AG10803 (cell line): ENCODE data around the gene CXCL11.

Source experiments
- DNase-seq: peaks from one replicate; pipeline ENCODE4 v3.0.0; 2010; ENCODE audit warnings: low read depth
- H3K4me3 ChIP-seq: 2 replicates; pipeline ENCODE4 v1.5.1; 2011; ENCODE audit warnings: mild to moderate bottlenecking, low read length, control low read depth
- CTCF ChIP-seq: conservative IDR thresholded peaks from 2 replicates; pipeline ENCODE4 v1.5.1; 2011; ENCODE audit warnings: mild to moderate bottlenecking, low read length, control low read depth, inconsistent platforms

The CXCL11 gene

GRCh38 chr4:75985116-75985515 is 50.8 kb downstream of the CXCL11 start:
- no peak overlapping the region for H3K4me3 ChIP-seq
- peak; percentile 88 for DNase-seq
- TF ChIP-seq CTCF = no peak
